Tibial artery (tissue), 4 donors: ENCODE results near the gene S100G.

Experiments
- DNase-seq, 2 donors: peaks; one replicate each; pipeline ENCODE4 v3.0.0-alpha.2; 2019
- H3K27ac ChIP-seq, 2 donors: fragments of 200-600 bp; sonication (generic) in 1 of 2; 1 replicate in 1 of 2; 2 replicates in 1 of 2; pipeline ENCODE4 v1.5.1; 2018 to 2019; ENCODE audit warnings: mild to moderate bottlenecking in 1 of 2
- H3K27me3 ChIP-seq, 2 donors: fragments of 200-600 bp; sonication (generic) in 1 of 2; one replicate each; pipeline versions ENCODE4 v1.5.1 to v1.6.0; 2016 to 2019
- H3K36me3 ChIP-seq, 3 donors: fragments of 200-600 bp; sonication (generic) in 2 of 3; one replicate each; pipeline ENCODE4 v1.5.1; 2016 to 2019; ENCODE audit warnings: mild to moderate bottlenecking in 2 of 3
- H3K4me1 ChIP-seq, 4 donors: fragments of 200-600 bp; sonication (generic) in 2 of 4; 1 replicate in 3 of 4; 2 replicates in 1 of 4; pipeline ENCODE4 v1.5.1; 2016 to 2019
- H3K4me3 ChIP-seq, 2 donors: fragments of 200-600 bp; sonication (generic) in 1 of 2; 1 replicate in 1 of 2; 2 replicates in 1 of 2; pipeline ENCODE4 v1.5.1; 2018 to 2019; ENCODE audit warnings: mild to moderate bottlenecking in 2 of 2
- H3K9me3 ChIP-seq, 3 donors: fragments of 200-600 bp; sonication (generic) in 1 of 3; one replicate each; pipeline ENCODE4 v1.5.1; 2016 to 2019
- CTCF ChIP-seq, 2 experiments: fragments of 200-600 bp in 1 of 2; fragments of 450-650 bp in 1 of 2; IDR thresholded peaks; one replicate each; pipeline ENCODE4 v1.5.1; 2017 to 2019; ENCODE audit warnings: antibody characterized with exemption in 2 of 2, mild to moderate bottlenecking in 1 of 2, moderate library complexity in 1 of 2
- intact Hi-C: fragments of 100-400 bp; cut with DNase I; formaldehyde crosslinking; loops from one replicate; pipeline ENCODE4 v1.15.0; 2023; ENCODE audit warnings: low total_unique reads

Gene S100G

GRCh38 chrX:16639966-16640365 lies 10.0 kb upstream of the S100G start:
- Histone ChIP-seq H3K36me3 (peaks cover 0 to 8% (median 0%) of the 10 kb centered on the region in 3 donors), H3K4me1 (no peaks in the 10 kb centered on the region), H3K4me3 (no peak overlapping the region), H3K27ac (no peak overlapping the region), H3K9me3 (no peaks in the 10 kb centered on the region), H3K27me3 (no peaks in the 10 kb centered on the region)
- no peak for DNase-seq
- no peak for TF ChIP-seq CTCF (IDR thresholded peaks at IDR 0.05)
- intact Hi-C loops: no loop called here

GRCh38 chrX:16640823-16641222 lies 9.1 kb upstream of the S100G start:
- no peaks in the 10 kb centered on the region for H3K4me1 ChIP-seq
- H3K36me3 ChIP-seq: peaks cover 0 to 8% (median 0%) of the 10 kb centered on the region in 3 donors
- H3K27ac ChIP-seq: no peak overlapping the region
- TF ChIP-seq CTCF (IDR thresholded peaks at IDR 0.05): no peak
- no peak overlapping the region for H3K4me3 ChIP-seq
- H3K27me3 ChIP-seq: no peaks in the 10 kb centered on the region
- DNase-seq: no peak
- intact Hi-C loops: no loop called here
- H3K9me3 ChIP-seq: no peaks in the 10 kb centered on the region

GRCh38 chrX:16643176-16643575 lies 6.8 kb upstream of the S100G start:
- DNase-seq: no peak
- intact Hi-C loops: no loop called here
- Histone ChIP-seq H3K4me3 (no peak overlapping the region), H3K36me3 (peaks cover 0 to 4% (median 4%) of the 10 kb centered on the region in 3 donors), H3K4me1 (no peaks in the 10 kb centered on the region), H3K9me3 (no peaks in the 10 kb centered on the region), H3K27me3 (no peaks in the 10 kb centered on the region), H3K27ac (no peak overlapping the region)
- TF ChIP-seq CTCF (IDR thresholded peaks at IDR 0.05): no peak

GRCh38 chrX:16646366-16647138 lies 3.4 kb upstream of the S100G start:
- H3K27ac ChIP-seq: no peak overlapping the region
- H3K4me3 ChIP-seq: no peak overlapping the region
- TF ChIP-seq CTCF (IDR thresholded peaks at IDR 0.05): no peak
- no peaks in the 10 kb centered on the region for H3K9me3 ChIP-seq
- intact Hi-C loops: no loop called here
- H3K36me3 ChIP-seq: peaks cover 0 to 4% (median 4%) of the 10 kb centered on the region in 3 donors
- H3K4me1 ChIP-seq: no peaks in the 10 kb centered on the region
- H3K27me3 ChIP-seq: no peaks in the 10 kb centered on the region
- DNase-seq: no peak

GRCh38 chrX:16651391-16652024 lies 1.6 kb downstream of the S100G start:
- intact Hi-C loops: no loop called here
- no peak for TF ChIP-seq CTCF (IDR thresholded peaks at IDR 0.05)
- Histone ChIP-seq H3K36me3 (peaks cover 0 to under 1% (median under 1%) of the 10 kb centered on the region in 3 donors), H3K4me1 (no peaks in the 10 kb centered on the region), H3K4me3 (no peak overlapping the region), H3K27me3 (no peaks in the 10 kb centered on the region), H3K27ac (no peak overlapping the region), H3K9me3 (no peaks in the 10 kb centered on the region)
- no peak for DNase-seq
